ENCODE results near the gene IPO4. TPM values are rescaled to one million over a fixed set of nuclear protein-coding genes. Genes with fewer than 3 reads are reported as not detected.

Gene IPO4
- total RNA-seq, 1 donor from 2014 or later = 80.3 TPM

DNA sequence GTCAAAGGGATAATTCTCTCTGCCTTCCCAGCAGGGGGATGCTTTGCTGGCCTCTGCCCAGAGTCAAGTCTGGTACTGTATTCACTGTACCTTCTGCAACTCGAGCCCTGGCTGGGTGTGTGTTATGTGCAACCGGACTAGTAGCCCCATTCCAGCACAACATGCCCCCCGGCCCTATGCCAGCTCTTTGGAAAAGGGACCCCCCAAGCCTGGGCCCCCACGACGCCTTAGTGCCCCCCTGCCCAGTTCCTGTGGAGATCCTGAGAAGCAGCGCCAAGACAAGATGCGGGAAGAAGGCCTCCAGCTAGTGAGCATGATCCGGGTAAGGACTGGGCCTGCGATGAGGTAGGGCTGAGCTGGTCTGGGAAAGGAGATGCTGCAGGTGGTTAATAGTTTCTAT, 38.0 kb downstream of the IPO4 start:
- H3K27me3 Mint-ChIP-seq = no peaks in the 10 kb centered on the region
- TF ChIP-seq, protein P1, sequence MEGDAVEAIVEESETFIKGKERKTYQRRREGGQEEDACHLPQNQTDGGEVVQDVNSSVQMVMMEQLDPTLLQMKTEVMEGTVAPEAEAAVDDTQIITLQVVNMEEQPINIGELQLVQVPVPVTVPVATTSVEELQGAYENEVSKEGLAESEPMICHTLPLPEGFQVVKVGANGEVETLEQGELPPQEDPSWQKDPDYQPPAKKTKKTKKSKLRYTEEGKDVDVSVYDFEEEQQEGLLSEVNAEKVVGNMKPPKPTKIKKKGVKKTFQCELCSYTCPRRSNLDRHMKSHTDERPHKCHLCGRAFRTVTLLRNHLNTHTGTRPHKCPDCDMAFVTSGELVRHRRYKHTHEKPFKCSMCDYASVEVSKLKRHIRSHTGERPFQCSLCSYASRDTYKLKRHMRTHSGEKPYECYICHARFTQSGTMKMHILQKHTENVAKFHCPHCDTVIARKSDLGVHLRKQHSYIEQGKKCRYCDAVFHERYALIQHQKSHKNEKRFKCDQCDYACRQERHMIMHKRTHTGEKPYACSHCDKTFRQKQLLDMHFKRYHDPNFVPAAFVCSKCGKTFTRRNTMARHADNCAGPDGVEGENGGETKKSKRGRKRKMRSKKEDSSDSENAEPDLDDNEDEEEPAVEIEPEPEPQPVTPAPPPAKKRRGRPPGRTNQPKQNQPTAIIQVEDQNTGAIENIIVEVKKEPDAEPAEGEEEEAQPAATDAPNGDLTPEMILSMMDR (IDR thresholded peaks at IDR 0.05) = no peak
- peaks cover 28% of the 10 kb centered on the region for H3K4me1 Mint-ChIP-seq
- DNase-seq (no peak), ATAC-seq (ENCODE audit: low read depth) (no peak)
- H3K27ac Mint-ChIP-seq = no peak overlapping the region
- intact Hi-C loops (cut with micrococcal nuclease) = no loop called here
- H3K9me3 Mint-ChIP-seq = no peaks in the 10 kb centered on the region
- H3K36me3 Mint-ChIP-seq (ENCODE audit: low read depth) = peaks cover 67% of the 10 kb centered on the region
- CTCF ChIA-PET = interaction anchor here (1.1 to 3.2 kb wide), 2 partner anchors 10 to 42 kb away, joined by 4 to 21 read pairs; partner anchors contain the start of gene IRF9
- no peak overlapping the region for H3K4me3 Mint-ChIP-seq
- POLR2A ChIA-PET = interaction anchor here (1.0 to 3.4 kb wide), 4 partner anchors 9 to 36 kb away, joined by 3 to 18 read pairs (median 6); partner anchors contain the start of genes DCAF11, EMC9, IRF9 and NRL

DNA sequence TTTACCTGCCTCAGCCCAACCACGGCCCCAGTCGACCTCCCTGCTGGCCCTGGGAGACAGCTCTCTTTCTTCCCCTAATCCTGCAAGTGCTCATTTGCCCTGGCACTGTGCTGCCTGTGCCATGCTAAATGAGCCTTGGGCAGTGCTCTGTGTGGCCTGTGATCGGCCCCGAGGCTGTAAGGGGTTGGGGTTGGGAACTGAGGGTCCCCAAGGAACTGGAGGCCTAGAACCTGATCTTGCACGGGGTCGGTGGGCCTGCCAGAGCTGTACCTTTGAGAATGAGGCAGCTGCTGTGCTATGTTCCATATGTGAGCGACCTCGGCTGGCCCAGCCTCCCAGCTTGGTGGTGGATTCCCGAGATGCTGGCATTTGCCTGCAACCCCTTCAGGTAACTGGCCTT, 38.6 kb downstream of the IPO4 start:
- Mint-ChIP-seq H3K9me3 (no peaks in the 10 kb centered on the region), H3K27me3 (no peaks in the 10 kb centered on the region), H3K4me3 (no peak overlapping the region), H3K27ac (no peak overlapping the region), H3K36me3 (ENCODE audit: low read depth) (peaks cover 66% of the 10 kb centered on the region), H3K4me1 (peaks cover 33% of the 10 kb centered on the region)
- intact Hi-C loops (cut with micrococcal nuclease) = no loop called here
- POLR2A ChIA-PET = interaction anchor here (0.9 to 3.4 kb wide), 5 partner anchors 9 to 19 kb away, joined by 3 to 18 read pairs (median 3); partner anchors contain the start of genes EMC9, IRF9 and PSME1
- no peak for ATAC-seq (ENCODE audit: low read depth)
- TF ChIP-seq, protein P1 (IDR thresholded peaks at IDR 0.05) = no peak
- no peak for DNase-seq
- CTCF ChIA-PET = interaction anchor here (3.2 kb wide), 1 partner anchor 10 kb away, joined by 21 read pairs; the partner anchor contains the start of gene IRF9

DNA sequence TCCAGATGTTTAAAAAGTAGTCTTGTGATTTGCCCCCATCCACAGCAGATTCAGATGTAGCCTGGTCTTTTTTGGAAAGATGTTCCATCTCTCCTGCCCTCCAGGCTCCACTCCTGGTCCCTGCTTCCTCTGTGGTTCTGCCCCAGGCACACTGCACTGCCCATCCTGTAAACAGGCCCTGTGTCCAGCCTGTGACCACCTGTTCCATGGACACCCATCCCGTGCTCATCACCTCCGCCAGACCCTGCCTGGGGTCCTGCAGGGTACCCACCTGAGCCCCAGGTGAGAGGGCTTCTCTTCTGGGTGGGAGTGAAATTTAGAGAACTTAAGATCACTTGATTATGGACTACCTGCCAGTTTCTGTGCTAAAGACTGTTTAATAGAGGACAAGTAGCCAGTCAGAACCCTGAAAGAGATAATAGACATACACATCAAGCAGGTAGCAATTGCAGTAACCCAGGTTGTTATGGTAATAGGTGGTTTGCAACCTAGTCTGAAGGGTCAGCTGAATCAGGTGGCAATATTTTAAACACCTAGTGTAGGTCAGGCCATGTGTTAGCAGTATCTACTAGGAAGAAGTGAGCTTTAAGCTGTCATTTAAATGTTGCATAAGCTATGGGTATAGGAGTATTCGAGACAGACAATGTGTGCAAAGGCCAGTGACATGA, 39.2 kb downstream of the IPO4 start:
- TF ChIP-seq, protein P1 (IDR thresholded peaks at IDR 0.05) = no peak
- ATAC-seq (ENCODE audit: low read depth) = no peak
- Mint-ChIP-seq H3K27ac (no peak overlapping the region), H3K4me1 (peaks cover 38% of the 10 kb centered on the region), H3K36me3 (ENCODE audit: low read depth) (peaks cover 63% of the 10 kb centered on the region), H3K4me3 (peak overlapping the region; percentile 97), H3K9me3 (no peaks in the 10 kb centered on the region), H3K27me3 (no peaks in the 10 kb centered on the region)
- POLR2A ChIA-PET = interaction anchor here (0.9 to 4.6 kb wide), 8 partner anchors 8 to 55 kb away, joined by 3 to 94 read pairs (median 11); partner anchors contain the start of genes DCAF11, EMC9, IRF9 and NRL
- no peak for DNase-seq
- CTCF ChIA-PET = interaction anchor here (3.2 to 4.2 kb wide), 2 partner anchors 11 to 40 kb away, joined by 21 to 28 read pairs; partner anchors contain the start of gene IRF9
- intact Hi-C loops (cut with micrococcal nuclease) = no loop called here

DNA sequence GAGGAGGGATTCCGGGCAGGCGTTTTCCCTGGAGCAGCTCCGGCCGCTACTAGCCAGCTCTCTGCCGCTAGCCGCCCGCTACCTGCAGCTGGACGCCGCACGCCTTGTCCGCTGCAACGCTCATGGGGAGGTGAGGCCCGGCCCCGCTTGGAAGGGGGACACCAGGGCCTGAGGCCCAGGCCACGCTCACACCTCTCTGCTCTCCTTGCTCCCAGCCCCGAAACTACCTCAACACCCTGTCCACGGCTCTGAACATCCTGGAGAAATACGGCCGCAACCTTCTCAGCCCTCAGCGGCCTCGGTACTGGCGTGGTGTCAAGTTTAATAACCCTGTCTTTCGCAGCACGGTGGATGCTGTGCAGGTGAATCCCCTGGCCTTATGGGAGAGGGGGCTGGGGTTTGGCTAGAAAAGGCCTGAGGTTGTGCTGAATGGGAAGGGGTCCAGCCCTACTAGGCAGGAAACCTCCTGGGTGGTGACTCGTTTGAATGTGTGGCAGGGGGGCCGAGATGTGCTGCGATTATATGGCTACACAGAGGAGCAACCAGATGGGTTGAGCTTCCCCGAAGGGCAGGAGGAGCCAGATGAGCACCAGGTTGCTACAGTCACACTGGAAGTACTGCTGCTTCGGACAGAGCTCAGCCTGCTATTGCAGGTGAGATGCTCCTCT, 40.7 kb downstream of the IPO4 start:
- TF ChIP-seq, protein P1 (IDR thresholded peaks at IDR 0.05) = no peak
- Mint-ChIP-seq H3K4me1 (peaks cover 48% of the 10 kb centered on the region), H3K36me3 (ENCODE audit: low read depth) (peaks cover 72% of the 10 kb centered on the region), H3K27ac (peak overlapping the region; percentile 46), H3K27me3 (no peaks in the 10 kb centered on the region), H3K9me3 (no peaks in the 10 kb centered on the region), H3K4me3 (peak overlapping the region; percentile 97)
- POLR2A ChIA-PET = interaction anchor here (0.7 to 4.6 kb wide), 12 partner anchors 11 to 218 kb away, joined by 4 to 94 read pairs (median 20); partner anchors contain the start of genes CHMP4A, DCAF11, IPO4 and IRF9
- no peak for ATAC-seq (ENCODE audit: low read depth)
- intact Hi-C loops (cut with micrococcal nuclease) = loop anchor here (1.0 to 2.0 kb wide), 10 partner anchors 13 to 827 kb away; partner anchors contain the start of genes CHMP4A, DCAF11, IPO4 and IRF9
- CTCF ChIA-PET = interaction anchor here (3.9 to 4.2 kb wide), 2 partner anchors 13 to 39 kb away, joined by 28 to 45 read pairs; partner anchors contain the start of gene IRF9
- no peak for DNase-seq

Measured in activated B cell treated with CpG ODN at 0.5 μM for 24 hours (primary cell).